Small intestine (tissue), 7 donors: ENCODE data around the gene GPR173. TPM values are rescaled to one million over a fixed set of nuclear protein-coding genes. Genes with fewer than 3 reads are reported as not detected.

Experiments used
- DNase-seq, 2 donors: peaks; one replicate each; pipeline versions ENCODE4 v3.0.0 to v3.0.0-alpha.2; 2013
- FAIRE-seq: peaks from 2 replicates; lab custom pipeline; 2012; peaks lifted over from hg19 to GRCh38; lab: Jason Lieb, UNC
- H3K27ac ChIP-seq, 3 donors: one replicate each; pipeline ENCODE4 v1.5.1; 2013; ENCODE audit warnings: low read length in 2 of 3, mild to moderate bottlenecking in 2 of 3, control low read depth in 1 of 3, inconsistent platforms in 1 of 3, low read depth in 1 of 3, moderate library complexity in 1 of 3
- H3K27me3 ChIP-seq, 3 donors: one replicate each; pipeline ENCODE4 v1.6.1; 2013; ENCODE audit warnings: low read length in 3 of 3, inconsistent platforms in 1 of 3; ENCODE audit not compliant: control insufficient read depth in 3 of 3, insufficient read depth in 3 of 3
- H3K36me3 ChIP-seq, 3 donors: one replicate each; pipeline ENCODE4 v1.6.1; 2013; ENCODE audit warnings: low read length in 3 of 3, inconsistent platforms in 1 of 3, low read depth in 1 of 3, mild to moderate bottlenecking in 1 of 3, moderate library complexity in 1 of 3; ENCODE audit not compliant: control insufficient read depth in 3 of 3, insufficient read depth in 2 of 3
- H3K4me1 ChIP-seq, 3 donors: one replicate each; pipeline ENCODE4 v1.6.1; 2013; ENCODE audit warnings: low read length in 2 of 3, inconsistent platforms in 1 of 3, low read depth in 1 of 3, mild to moderate bottlenecking in 1 of 3, moderate library complexity in 1 of 3; ENCODE audit not compliant: control insufficient read depth in 3 of 3, insufficient read depth in 2 of 3
- H3K4me3 ChIP-seq, 3 donors: one replicate each; pipeline ENCODE4 v1.5.1; 2013; ENCODE audit warnings: low read length in 3 of 3, control low read depth in 1 of 3, inconsistent platforms in 1 of 3, low read depth in 1 of 3, mild to moderate bottlenecking in 1 of 3, moderate library complexity in 1 of 3
- H3K9me3 ChIP-seq, 2 donors: one replicate each; pipeline ENCODE4 v1.6.1; 2013; ENCODE audit warnings: low read depth in 1 of 2, low read length in 1 of 2; ENCODE audit not compliant: control insufficient read depth in 2 of 2, insufficient read depth in 1 of 2
- WGBS, 3 donors: extraction: QIAGEN DNeasy Blood & Tissue Kit; methylation state at CpG; one replicate each; pipeline ENCODE4 v1.1.7; 2013; 5-methylcytosine and 5-hydroxymethylcytosine counted together
- polyA plus RNA-seq, 4 donors: library from polyadenylated mRNA; stranded (reverse) in 3 of 4; unstranded in 1 of 4; fragments of 200-250 nt in 3 of 4; fragments of 120-200 nt in 1 of 4; gene quantifications; one replicate each; pipeline versions ENCODE4 v1.2.1 to v1.2.3, GENCODE V29; 2013
- donor health status: healthy with polysubstance abuse.
- donor health status: control.
- donor health status: control.
- donor health status: Bipolar disorder and iron deficiency.
- donor health status: healthy.

The GPR173 gene
- polyA plus RNA-seq, 4 donors: 0.27 to 3.5 (median 1.5) TPM; not detected in 1

- Histone ChIP-seq H3K4me3 (peak within 1 kb of the TSS; percentile 44 to 67 (median 63)), H3K4me1 (no peaks in the 10 kb centered on the region), H3K9me3 (no peaks in the 10 kb centered on the region), H3K27me3 (no peaks in the 10 kb centered on the region), H3K27ac (peak within 1 kb of the TSS; percentile 44 to 95 (median 63)), H3K36me3 (peaks cover 0 to 14% (median 4%) of the 10 kb centered on the region in 3 donors)
- no peak for FAIRE-seq
- DNase-seq: peak; percentile 87 to 93
- 0 to 42% (median 4%) methylated on average over 50 to 86 of the region's 86 CpGs for WGBS, 3 donors
These were observed 33.6 kb downstream of the GPR173 start, which contains the start of gene TSPYL2 for GRCh38 chrX:53081925-53082772. Gene TSPYL2 (plus strand): TSS chrX:53082367. CDS start chrX:53082499, 132 bp downstream.

- Histone ChIP-seq H3K4me1 (no peaks in the 10 kb centered on the region), H3K27ac (peak overlapping the region; percentile 44 to 95 (median 60)), H3K9me3 (no peaks in the 10 kb centered on the region), H3K4me3 (peak overlapping the region; percentile 44 to 67 (median 63)), H3K36me3 (peaks cover 0 to 17% (median 4%) of the 10 kb centered on the region in 3 donors), H3K27me3 (no peaks in the 10 kb centered on the region)
- WGBS, 3 donors: 6 to 45% (median 22%) methylated on average over 27 to 31 of the region's 31 CpGs
- DNase-seq (no peak), FAIRE-seq (no peak)
These were observed 34.4 kb downstream of the GPR173 start for GRCh38 chrX:53082773-53083616.

GRCh38 chrX:53084043-53084570 is 35.5 kb downstream of the GPR173 start:
- Histone ChIP-seq H3K9me3 (no peaks in the 10 kb centered on the region), H3K4me1 (no peaks in the 10 kb centered on the region), H3K4me3 (no peak overlapping the region), H3K27me3 (no peaks in the 10 kb centered on the region), H3K36me3 (peaks cover 0 to 19% (median 4%) of the 10 kb centered on the region in 3 donors), H3K27ac (no peak overlapping the region)
- FAIRE-seq (no peak), DNase-seq (no peak)
- 76 to 85% (median 84%) methylated on average over 4 of the region's 4 CpGs for WGBS, 3 donors

GRCh38 chrX:53084863-53085262 is 36.3 kb downstream of the GPR173 start:
- no peak overlapping the region for H3K27ac ChIP-seq
- no peaks in the 10 kb centered on the region for H3K9me3 ChIP-seq
- no peak for FAIRE-seq
- no peaks in the 10 kb centered on the region for H3K27me3 ChIP-seq
- WGBS, 3 donors: 89 to 93% (median 91%) methylated on average over 5 to 9 of the region's 9 CpGs
- H3K4me3 ChIP-seq: no peak overlapping the region
- DNase-seq: no peak
- H3K4me1 ChIP-seq: no peaks in the 10 kb centered on the region
- peaks cover 0 to 19% (median 4%) of the 10 kb centered on the region in 3 donors for H3K36me3 ChIP-seq

GRCh38 chrX:53085661-53086229 is 37.2 kb downstream of the GPR173 start:
- FAIRE-seq (no peak), DNase-seq (no peak)
- Histone ChIP-seq H3K27me3 (no peaks in the 10 kb centered on the region), H3K36me3 (peaks cover 0 to 19% (median 4%) of the 10 kb centered on the region in 3 donors), H3K27ac (peak overlapping the region in 1 of 3 donors; percentile 28), H3K9me3 (no peaks in the 10 kb centered on the region), H3K4me3 (no peak overlapping the region), H3K4me1 (no peaks in the 10 kb centered on the region)
- WGBS, 3 donors: 83% methylated on average over 17 of the region's 17 CpGs

GRCh38 chrX:53086464-53086863 is 37.9 kb downstream of the GPR173 start:
- peak overlapping the region in 1 of 3 donors; percentile 44 for H3K27ac ChIP-seq
- H3K4me3 ChIP-seq: no peak overlapping the region
- H3K9me3 ChIP-seq: no peaks in the 10 kb centered on the region
- H3K27me3 ChIP-seq: no peaks in the 10 kb centered on the region
- peaks cover 0 to 19% (median 4%) of the 10 kb centered on the region in 3 donors for H3K36me3 ChIP-seq
- 15 to 44% (median 29%) methylated on average over 6 of the region's 6 CpGs for WGBS, 3 donors
- FAIRE-seq (no peak), DNase-seq (peak in 1 of 2 donors; percentile 86)
- no peaks in the 10 kb centered on the region for H3K4me1 ChIP-seq

GRCh38 chrX:53087388-53087831 is 38.8 kb downstream of the GPR173 start:
- H3K9me3 ChIP-seq: no peaks in the 10 kb centered on the region
- H3K27me3 ChIP-seq: no peaks in the 10 kb centered on the region
- H3K4me3 ChIP-seq: no peak overlapping the region
- H3K36me3 ChIP-seq: peaks cover 0 to 19% (median 4%) of the 10 kb centered on the region in 3 donors
- DNase-seq (no peak), FAIRE-seq (no peak)
- no peaks in the 10 kb centered on the region for H3K4me1 ChIP-seq
- H3K27ac ChIP-seq: peak overlapping the region in 1 of 3 donors; percentile 96
- 72 to 88% (median 79%) methylated on average over 3 of the region's 3 CpGs for WGBS, 3 donors
